ENCODE data around the gene TMEM132C.

Gene TMEM132C

DNA sequence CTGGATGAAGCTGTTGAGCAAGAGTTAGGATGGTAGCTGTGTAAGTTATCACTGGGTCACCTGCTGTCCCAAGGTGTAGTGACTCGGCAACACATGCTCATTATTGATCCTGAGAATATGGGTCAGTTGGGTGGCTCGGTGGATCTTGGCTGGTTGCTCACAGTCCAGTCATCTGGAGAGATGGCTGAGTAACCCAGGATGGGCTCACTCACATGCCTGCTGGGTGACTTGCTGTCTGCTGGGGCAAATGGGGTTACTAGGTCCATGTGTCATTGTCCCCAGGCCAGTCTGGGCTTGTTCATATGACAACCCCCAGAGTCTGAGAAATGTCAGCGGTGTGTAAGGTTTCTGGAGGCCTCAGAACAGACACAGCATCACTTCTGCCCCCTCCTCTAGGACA, 487.3 kb downstream of the TMEM132C start:
- no peaks in the 10 kb centered on the region for H3K27me3 ChIP-seq (replicated peaks)
- TF ChIP-seq, protein P1, sequence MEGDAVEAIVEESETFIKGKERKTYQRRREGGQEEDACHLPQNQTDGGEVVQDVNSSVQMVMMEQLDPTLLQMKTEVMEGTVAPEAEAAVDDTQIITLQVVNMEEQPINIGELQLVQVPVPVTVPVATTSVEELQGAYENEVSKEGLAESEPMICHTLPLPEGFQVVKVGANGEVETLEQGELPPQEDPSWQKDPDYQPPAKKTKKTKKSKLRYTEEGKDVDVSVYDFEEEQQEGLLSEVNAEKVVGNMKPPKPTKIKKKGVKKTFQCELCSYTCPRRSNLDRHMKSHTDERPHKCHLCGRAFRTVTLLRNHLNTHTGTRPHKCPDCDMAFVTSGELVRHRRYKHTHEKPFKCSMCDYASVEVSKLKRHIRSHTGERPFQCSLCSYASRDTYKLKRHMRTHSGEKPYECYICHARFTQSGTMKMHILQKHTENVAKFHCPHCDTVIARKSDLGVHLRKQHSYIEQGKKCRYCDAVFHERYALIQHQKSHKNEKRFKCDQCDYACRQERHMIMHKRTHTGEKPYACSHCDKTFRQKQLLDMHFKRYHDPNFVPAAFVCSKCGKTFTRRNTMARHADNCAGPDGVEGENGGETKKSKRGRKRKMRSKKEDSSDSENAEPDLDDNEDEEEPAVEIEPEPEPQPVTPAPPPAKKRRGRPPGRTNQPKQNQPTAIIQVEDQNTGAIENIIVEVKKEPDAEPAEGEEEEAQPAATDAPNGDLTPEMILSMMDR (IDR thresholded peaks at IDR 0.05; ENCODE audit: low read depth, low read length, missing control alignments), result no peak
- H3K27ac ChIP-seq, result no peak overlapping the region
- in situ Hi-C loops (cut with HindIII; ENCODE audit: low pct_ligation_motif_present, low sequenced_read_pairs), result no loop called here
- no peak for DNase-seq
- H3K36me3 ChIP-seq (replicated peaks), result no peaks in the 10 kb centered on the region
- no peak overlapping the region for H3K4me3 ChIP-seq (ENCODE audit: low read depth, low read length)

DNA sequence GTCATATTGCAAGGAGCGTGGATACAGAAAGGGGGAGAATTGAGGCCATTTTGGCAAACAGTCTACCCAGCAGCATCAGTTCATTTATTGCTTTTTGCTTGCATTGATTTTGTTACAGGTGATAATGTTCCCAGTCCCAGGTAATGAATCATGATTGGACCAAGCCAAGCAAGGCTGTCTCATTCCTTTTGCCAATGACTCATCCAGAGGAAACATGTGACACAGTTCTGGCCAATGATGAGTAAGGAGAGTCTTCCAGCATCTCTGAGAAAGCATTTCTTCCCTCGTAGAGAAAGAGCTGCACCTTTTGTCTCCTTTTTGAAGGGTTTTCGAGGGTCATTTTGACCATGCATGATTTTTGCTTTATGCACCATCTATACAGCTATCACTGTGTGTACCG, 488.6 kb downstream of the TMEM132C start:
- no peaks in the 10 kb centered on the region for H3K27me3 ChIP-seq (replicated peaks)
- TF ChIP-seq, protein P1 (IDR thresholded peaks at IDR 0.05; ENCODE audit: low read depth, low read length, missing control alignments), result no peak
- in situ Hi-C loops (cut with HindIII; ENCODE audit: low pct_ligation_motif_present, low sequenced_read_pairs), result no loop called here
- no peak overlapping the region for H3K4me3 ChIP-seq (ENCODE audit: low read depth, low read length)
- no peak overlapping the region for H3K27ac ChIP-seq
- no peaks in the 10 kb centered on the region for H3K36me3 ChIP-seq (replicated peaks)
- DNase-seq, result no peak

Measured in brain microvascular endothelial cell (primary cell).